GM19099 (cell line): ENCODE results near the gene ABHD8.

Experiments
- POLR2A ChIP-seq: IDR thresholded peaks from 3 replicates; pipeline ENCODE4 v1.6.1; 2011; ENCODE audit warnings: low read depth; ENCODE audit not compliant: insufficient read length; ENCODE audit errors: extremely low read depth

Gene ABHD8

DNA sequence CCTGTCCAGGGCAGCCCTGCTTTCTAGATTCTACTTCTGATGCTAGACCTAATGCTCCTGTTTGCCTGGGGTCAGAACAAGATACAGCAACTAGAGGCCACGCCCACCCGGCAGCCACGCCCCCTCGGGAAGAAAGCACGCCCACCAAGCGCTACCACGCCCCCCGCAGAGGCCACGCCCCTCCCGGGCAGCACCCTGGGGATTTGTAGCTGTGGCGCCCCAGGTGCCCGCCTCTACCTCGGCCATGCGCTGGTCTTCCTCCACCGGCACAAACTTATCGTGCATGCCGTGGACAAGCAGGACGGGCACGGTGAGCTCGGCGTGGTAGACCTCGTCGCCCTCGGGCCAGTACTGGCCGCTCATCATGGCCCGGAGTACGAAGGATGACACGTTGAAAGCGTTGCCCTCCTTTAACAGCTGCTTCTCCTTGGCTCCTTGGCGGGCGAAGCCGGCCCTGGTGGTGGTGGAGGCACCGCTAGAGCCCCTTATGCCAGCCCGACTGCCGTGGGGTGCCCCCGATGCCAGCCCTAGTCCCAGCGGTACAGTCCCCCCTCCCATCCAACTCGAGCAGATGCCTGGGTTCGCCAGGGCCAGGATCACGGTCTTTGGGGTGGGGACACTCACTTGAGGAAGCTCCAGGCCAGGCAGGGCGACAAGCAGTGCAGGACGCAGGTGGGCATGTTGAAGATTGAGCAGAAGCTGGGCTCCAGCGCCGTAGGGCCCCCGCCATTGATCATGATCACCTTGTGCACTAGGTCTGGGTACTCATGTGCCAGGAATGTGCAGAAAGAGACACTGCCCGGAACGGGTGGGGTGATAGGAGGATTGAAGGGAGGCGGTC lies 9.0 kb downstream of the ABHD8 start:
- no peak for TF ChIP-seq POLR2A

DNA sequence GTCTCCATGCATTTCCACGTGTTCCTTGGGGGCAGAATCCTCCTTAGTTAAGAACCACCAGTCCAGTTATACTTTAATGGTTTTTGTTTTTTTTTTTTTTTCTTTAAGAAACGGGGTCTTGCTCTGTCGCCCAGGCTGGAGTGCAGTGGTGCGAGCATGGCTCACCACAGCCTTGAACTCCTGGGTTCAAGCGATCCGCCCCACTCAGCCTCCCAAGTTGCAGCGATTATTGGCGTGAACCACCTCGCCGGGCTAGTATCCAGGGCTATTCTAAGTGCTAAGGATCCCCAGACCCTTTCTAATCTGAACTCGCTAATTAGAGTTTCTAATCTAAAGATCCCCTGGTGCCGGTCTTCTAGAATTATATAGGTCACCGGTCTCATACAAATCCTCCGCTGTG lies 9.6 kb downstream of the ABHD8 start:
- TF ChIP-seq POLR2A = no peak

DNA sequence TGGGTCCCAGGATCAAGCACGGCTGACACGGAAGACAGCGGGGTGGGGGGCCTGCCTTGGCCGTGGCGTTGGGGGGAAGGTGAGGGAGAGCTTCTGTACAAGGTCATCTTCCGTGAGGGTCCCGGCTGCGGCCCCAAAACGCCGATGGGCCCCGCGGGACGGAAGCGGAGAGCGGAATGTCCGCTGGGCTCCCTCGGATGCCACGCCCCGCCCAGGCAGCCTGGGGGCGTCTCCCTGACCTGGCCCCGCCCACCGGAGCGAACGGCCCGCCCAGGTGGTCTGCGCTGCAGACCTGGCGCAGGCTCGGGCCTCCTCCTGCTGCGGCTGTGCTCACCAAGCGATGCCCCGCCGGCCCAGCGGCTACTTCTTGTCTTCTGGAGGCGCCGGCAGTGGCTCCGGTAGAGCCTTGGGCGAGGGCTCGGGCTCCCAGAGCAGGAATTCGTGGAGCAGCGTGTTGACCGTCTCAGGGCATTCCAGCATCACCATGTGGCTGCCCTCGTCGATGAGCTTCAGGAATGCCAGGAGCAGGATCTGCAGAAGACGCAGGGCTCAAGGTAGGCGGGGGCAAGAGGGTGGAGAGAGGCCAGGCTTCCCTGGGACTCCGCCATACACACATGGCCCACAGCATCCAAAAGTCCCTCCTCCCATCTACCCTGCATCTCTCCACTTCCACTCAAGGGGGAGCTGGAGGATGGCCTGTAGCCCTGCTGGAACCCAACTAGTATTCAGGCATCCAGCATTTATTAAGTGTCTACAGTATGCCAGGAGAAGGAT lies 10.7 kb downstream of the ABHD8 start:
- TF ChIP-seq POLR2A = peak; percentile 55

DNA sequence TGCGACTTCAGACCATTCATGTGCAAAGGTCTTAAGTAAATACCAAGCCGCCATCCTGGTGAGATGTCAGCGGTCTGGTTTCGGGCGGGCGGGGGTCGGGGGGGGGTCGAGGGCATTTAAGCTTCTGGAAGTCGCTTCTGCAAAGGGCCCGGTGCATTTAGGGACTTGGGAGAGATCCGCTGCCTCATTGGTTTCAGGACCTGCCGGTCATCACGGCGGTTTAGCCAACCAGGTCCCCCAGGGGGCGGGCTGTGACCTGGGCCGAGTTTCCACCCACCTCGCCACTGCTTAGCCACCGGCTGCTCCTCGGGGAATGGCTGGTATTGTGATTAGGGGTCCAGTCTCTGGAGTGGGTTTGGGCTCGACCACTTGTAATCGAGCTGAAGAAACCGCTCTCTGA lies 13.7 kb downstream of the ABHD8 start:
- no peak for TF ChIP-seq POLR2A

DNA sequence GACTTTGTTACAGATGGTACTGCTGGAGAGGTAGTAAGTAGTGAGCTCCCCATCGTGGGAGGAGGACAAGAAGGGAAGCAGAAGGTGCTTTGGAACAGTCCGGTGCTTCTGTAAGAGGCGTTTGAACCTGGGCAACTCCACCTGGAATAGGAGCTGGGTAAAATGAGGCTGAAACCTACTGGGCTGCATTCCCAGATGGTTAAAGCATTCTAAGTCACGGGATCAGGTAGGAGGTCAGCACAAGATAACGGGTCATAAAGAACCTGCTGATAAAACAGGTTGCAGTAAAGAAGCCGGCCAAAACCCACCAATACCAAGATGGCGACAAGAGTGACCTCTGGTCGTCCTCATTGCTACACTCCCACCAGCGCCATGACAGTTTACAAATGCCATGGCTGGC lies 16.5 kb downstream of the ABHD8 start:
- TF ChIP-seq POLR2A = no peak

DNA sequence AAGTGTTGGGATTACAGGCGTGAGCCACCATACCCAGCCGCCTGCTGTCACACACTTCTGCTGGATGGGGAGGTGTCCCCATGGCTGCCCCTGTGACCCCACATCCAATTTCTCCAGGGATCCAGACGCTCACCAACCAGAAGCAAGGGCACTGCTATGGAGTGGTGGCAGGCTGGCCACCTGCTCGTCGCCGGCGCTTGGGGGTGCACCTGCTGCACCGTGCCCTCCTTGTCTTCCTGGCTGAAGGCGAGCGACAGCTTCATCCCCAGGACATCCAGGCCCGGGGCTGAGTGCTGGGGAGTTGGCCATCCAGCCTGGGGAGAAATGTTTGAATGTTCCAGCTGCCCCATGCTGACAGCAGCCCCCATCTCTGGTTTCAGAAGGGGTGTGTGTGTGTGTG lies 17.0 kb downstream of the ABHD8 start:
- no peak for TF ChIP-seq POLR2A

DNA sequence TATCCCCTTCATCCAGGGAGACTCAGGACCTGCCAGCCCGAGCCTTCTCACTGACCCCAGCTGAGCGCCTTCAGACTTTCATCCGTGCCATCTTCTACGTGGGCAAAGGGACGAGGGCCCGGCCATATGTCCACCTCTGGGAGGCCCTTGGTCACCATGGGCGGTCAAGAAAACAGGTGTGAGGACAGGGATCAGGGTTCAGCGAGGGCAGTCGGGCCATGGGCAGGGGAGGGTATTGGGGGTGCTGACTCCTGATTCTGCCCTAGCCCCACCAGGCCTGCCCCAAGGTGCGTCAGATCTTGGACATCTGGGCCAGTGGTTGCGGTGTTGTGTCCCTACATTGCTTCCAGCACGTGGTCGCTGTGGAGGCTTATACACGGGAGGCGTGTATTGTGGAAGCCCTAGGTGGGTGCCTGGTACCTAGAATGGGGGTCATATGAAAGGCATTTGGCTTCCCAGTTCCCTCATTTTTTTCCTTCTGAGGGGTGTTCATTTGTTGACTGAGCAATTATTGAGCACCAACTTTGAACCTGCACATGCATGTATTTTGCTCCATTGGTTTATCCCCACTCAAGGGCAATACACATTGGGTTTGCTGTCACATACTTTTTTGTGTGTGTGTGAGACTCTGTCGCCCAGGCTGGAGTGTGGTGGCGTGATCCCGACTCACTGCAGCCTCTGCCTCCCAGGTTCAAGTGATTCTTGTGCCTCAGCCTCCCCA lies 17.6 kb downstream of the ABHD8 start:
- no peak for TF ChIP-seq POLR2A

DNA sequence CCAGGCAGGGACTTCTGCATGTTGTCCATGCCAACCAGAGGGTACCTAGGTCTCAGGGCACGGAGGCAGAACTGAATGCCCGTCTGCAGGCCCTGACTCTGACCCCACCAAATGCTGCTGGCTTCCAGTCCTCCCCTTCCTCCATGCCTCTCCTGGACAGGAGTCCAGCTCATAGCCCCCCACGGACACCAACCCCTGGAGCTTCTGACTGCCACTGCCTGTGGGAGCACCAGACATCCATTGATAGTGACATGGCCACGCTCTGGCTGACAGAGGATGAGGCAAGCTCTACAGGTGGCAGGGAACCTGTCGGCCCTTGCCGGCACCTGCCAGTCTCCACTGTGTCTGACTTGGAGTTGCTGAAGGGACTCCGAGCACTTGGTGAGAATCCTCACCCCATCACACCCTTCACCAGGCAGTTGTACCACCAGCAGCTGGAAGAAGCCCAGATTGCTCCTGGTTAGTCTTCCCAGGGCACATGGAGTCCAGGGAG lies 19.7 kb downstream of the ABHD8 start:
- no peak for TF ChIP-seq POLR2A

DNA sequence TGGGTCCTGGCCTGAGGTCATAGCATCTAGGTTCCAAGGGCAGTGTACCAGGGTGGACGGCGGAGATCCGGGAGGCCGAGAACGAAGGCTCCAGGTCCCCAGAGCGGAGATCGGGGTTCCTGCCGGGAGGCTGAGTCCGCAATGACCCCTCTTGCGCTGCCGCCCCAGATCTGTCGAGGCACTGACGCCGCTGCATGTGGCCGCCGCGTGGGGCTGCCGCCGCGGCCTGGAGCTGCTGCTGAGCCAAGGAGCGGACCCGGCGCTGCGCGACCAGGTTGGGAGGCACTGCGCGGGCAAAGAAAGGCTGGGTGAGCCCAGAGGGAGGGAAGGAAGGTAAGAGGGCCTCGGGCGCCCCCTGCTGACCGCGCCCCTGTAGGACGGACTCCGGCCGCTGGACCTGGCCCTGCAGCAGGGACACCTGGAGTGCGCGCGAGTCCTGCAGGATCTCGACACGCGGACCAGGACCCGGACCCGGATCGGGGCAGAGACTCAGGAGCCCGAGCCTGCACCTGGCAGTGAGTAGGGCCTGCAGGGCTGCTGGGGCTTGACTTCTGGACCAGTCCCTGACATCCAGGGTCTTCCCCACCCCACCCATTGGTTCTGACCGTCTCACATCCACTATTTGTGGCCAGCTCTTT lies 20.6 kb downstream of the ABHD8 start:
- peak; percentile 25 for TF ChIP-seq POLR2A

DNA sequence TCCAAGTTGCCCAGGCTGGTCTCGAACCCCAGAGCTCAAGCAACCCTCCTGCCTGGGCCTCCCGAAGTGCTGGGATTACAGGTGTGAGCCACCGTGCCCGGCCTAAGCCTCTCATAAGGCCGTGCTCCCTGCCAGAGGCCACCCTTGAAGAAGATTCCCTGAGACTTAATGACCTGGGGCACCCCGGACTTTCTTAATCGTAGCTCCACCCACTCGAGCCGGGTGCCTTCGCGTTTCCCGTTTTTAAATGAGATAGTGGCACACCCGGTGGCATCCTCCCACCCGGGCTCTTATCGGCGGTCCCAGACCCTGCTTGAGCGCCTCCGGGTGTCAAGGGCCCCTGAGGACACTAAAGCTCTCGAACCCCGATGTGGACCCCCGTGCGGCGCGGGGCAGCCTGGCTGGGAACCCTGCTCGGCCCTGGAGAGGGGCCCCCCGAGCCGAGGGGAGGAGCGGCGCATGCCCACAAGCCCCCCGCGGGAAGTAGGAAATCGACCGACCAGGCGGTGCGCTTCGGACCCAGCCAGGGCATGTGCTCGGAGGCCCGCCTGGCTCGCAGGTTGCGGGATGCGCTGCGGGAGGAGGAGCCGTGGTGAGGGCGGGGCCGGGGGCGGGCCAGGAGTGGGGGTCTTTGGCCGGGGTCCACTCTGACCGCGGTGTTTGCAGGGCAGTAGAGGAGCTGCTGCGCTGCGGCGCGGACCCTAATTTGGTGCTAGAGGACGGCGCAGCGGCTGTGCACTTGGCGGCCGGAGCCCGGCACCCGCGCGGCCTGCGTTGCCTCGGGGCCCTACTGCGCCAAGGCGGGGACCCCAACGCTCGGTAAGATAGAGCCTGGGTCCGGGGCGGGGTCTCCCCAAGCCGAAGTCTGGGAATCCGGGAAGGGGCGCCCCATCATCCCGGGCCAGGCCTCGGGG lies 21.6 kb downstream of the ABHD8 start, which contains the start of gene ANKLE1:
ANKLE1 (plus strand) TSS at position 511 of the 914 bp plus-strand sequence; CDS start at position 531, 20 bp downstream.
- TF ChIP-seq POLR2A = peak; percentile 39

DNA sequence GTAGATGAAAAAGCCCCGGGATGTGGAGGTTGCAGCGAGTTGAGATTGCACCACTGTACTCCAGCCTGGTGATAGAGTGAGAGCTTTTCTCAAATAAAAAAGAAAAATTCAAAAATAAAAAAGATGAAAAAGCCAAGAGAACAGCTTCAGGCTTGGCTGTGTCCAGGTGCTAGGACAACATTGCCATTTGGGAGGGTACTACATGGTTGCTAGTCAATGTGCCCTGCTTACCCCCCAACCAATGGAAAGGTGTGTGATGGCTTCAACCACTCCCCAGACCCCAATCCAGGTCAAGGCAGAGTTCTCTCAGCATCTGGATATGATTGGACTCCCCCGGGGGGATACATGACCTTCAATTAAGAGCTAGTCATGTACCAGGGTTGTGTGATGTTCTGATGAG lies 23.8 kb downstream of the ABHD8 start:
- TF ChIP-seq POLR2A = no peak

DNA sequence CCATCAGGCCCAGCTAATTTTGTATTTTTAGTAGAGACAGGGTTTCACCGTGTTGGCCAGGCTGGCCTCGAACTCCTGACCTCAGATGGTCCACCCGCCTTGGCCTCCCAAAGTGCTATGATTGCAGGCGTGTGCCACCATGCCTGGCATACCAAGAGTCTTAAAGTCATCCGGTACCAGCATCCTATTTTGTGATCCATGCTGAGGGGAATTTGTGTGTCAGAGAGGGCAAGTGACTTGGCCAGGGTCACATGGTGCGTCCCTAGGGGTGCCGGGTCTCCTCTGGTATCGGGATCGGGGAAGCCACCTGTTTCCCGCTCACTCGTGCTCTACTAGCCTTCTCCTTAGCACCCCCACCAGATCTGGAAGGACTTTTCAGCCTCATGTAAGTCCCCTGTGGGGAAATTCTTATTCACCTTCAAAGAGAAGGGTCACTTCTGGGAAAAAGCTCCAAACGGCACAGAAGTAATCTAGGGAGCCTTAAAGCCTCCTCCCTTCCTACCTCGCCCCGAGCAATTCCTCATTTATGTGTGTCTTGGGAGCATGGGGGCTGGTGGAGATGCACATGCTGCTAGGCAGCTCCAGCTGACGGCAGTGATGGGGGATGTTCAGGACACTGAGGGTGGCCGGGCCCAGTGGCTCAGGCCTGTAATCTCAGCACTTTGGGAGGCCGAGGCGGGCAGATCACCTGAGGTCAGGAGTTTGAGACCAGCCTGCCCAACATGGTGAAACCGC lies 27.6 kb downstream of the ABHD8 start:
- no peak for TF ChIP-seq POLR2A

DNA sequence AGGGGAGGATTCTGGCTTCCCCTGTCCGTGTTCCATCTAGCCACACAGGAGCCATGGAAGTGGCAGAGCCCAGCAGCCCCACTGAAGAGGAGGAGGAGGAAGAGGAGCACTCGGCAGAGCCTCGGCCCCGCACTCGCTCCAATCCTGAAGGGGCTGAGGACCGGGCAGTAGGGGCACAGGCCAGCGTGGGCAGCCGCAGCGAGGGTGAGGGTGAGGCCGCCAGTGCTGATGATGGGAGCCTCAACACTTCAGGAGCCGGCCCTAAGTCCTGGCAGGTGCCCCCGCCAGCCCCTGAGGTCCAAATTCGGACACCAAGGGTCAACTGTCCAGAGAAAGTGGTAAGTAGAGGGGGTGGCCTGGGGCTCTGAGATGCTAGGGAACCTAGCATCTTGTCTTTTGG lies 34.5 kb downstream of the ABHD8 start:
- TF ChIP-seq POLR2A = no peak
